Stromal cell of bone marrow (primary cell): ENCODE results near the gene NDUFA12.

ENCODE experiments used
- DNase-seq: peaks from one replicate; pipeline ENCODE4 v3.0.0-alpha.2; 2012; ENCODE audit warnings: low read depth

Gene NDUFA12

DNA sequence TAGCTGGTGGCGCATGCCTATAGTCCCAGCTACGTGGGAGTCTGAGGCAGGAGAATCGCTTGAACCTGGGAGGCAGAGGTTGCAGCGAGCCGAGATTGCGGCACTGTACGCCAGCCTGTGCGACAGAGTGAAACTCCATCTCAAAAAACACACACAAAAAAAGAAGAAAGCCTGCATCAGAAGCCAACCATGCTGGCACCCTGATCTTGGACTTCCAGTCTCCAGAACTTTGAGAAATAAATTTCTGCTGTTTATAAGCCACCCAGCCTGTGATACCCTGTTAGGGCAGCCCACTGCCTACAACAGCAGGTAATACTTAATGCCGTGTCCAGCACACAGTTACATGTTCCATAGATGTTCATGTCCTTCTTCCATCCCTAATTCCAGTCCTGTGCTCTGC, 62.7 kb downstream of the NDUFA12 start:
- DNase-seq: no peak

GRCh38 chr12:94938583-94938982, 64.9 kb downstream of the NDUFA12 start:
- no peak for DNase-seq

GRCh38 chr12:94930772-94931171, 72.7 kb downstream of the NDUFA12 start:
- no peak for DNase-seq

DNA sequence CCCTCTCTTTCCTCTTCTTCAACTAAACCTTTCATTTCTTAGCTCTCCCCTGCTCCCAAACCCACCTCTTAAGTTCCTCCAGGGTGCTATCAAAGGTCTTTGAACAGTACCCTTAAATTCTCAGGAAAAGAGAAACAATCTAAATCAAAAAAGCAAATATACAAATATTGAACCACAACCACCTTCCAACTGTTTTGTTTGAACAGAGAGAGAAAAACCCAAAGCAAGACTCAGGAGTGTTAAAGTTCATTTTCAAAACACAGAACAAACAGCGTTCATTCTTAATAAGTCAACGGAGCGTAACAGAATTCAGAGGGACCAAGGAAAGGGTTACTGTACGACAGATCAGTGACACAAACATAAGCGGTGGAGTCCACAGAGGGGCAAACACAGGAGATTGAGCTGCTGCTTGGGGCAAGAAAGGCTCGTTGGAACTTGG, 73.3 kb downstream of the NDUFA12 start:
- DNase-seq: no peak

DNA sequence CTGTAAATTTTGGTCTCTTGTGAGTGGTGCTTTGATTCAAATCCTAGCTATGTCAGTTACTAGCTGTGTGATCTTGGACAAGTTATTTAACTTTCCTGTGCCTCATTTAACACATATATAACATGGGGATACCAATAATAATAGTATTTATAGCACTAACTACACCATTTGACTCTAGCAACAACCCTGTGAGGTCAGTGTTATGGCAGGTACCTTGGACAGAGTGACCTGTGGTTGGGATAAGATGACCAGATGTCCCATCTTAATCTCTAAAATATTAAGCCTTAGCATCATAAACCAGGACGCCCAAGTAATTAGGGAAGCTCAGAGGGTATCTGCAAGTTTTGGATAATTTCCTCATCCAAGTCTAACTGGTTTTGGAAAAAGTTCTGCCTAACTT, 73.7 kb downstream of the NDUFA12 start:
- no peak for DNase-seq

GRCh38 chr12:94925729-94926128, 77.8 kb downstream of the NDUFA12 start:
- DNase-seq: no peak

DNA sequence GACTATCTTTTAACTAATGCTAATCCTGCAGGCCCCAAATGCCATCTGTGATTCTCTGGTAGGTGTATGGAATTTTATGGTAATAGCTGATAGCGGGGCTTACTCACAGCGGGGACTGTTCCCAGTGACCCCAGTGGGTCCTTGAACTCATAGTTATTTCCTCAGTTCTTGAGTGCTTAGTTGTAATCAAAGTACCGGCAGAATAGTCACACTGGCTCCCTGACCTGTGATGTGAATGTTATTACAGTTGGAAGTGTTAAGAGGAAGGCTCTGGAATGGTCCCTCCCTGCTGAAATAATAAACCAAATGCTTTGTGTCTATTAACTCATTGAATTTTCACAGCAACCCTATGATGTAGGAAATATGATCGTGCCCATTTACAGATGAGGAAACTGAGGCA, 78.3 kb downstream of the NDUFA12 start:
- no peak for DNase-seq

GRCh38 chr12:94922561-94922960, 80.9 kb downstream of the NDUFA12 start:
- DNase-seq: no peak
